HG02943 (cell line): ENCODE measurements around the gene CCSER1.
"Not testable (repeated sequence)": the region's sequence is repeated elsewhere in the genome, so short reads cannot be mapped to it uniquely, and the experiment has no call there.

Source experiments
- ATAC-seq: cut with Tn5 transposase; IDR thresholded peaks from one replicate; pipeline ENCODE4 v1.9.1; 2021; ENCODE audit warnings: mild to moderate bottlenecking, low read depth, moderate library complexity; ENCODE audit not compliant: unreplicated experiment

CCSER1 gene

GRCh38 chr4:90883519-90883918, 756.3 kb downstream of the CCSER1 start:
- no peak for ATAC-seq

GRCh38 chr4:90888571-90888970, 761.4 kb downstream of the CCSER1 start:
- ATAC-seq, result no peak

- ATAC-seq, result no peak
Measured at GRCh38 chr4:90889171-90889570, 762.0 kb downstream of the CCSER1 start.

- ATAC-seq, result not testable (repeated sequence)
Measured at GRCh38 chr4:90903413-90903812, 776.2 kb downstream of the CCSER1 start.

GRCh38 chr4:90904021-90904420, 776.8 kb downstream of the CCSER1 start:
- no peak for ATAC-seq

- ATAC-seq, result no peak
Measured at GRCh38 chr4:90906239-90906638, 779.0 kb downstream of the CCSER1 start.

- ATAC-seq, result not testable (repeated sequence)
Measured at GRCh38 chr4:90911724-90912434, 784.7 kb downstream of the CCSER1 start.

- no peak for ATAC-seq
Measured at GRCh38 chr4:90922174-90922573, 795.0 kb downstream of the CCSER1 start.

- ATAC-seq, result no peak
Measured at GRCh38 chr4:90926957-90927356, 799.8 kb downstream of the CCSER1 start.

GRCh38 chr4:90943311-90943710, 816.1 kb downstream of the CCSER1 start:
- no peak for ATAC-seq

GRCh38 chr4:90946945-90947344, 819.8 kb downstream of the CCSER1 start:
- ATAC-seq, result no peak

- ATAC-seq, result no peak
Measured at GRCh38 chr4:90950385-90950841, 823.2 kb downstream of the CCSER1 start.

GRCh38 chr4:90951037-90951436, 823.8 kb downstream of the CCSER1 start:
- no peak for ATAC-seq

GRCh38 chr4:90958256-90958895, 831.2 kb downstream of the CCSER1 start:
- no peak for ATAC-seq

- no peak for ATAC-seq
Measured at GRCh38 chr4:90960433-90960832, 833.2 kb downstream of the CCSER1 start.

- ATAC-seq, result no peak
Measured at GRCh38 chr4:90960840-90961239, 833.6 kb downstream of the CCSER1 start.

GRCh38 chr4:90970021-90970420, 842.8 kb downstream of the CCSER1 start:
- ATAC-seq, result no peak

GRCh38 chr4:90977726-90978125, 850.5 kb downstream of the CCSER1 start:
- no peak for ATAC-seq

- no peak for ATAC-seq
Measured at GRCh38 chr4:90979556-90979955, 852.4 kb downstream of the CCSER1 start.

- ATAC-seq, result no peak
Measured at GRCh38 chr4:90982813-90983212, 855.6 kb downstream of the CCSER1 start.

GRCh38 chr4:90990284-90990683, 863.1 kb downstream of the CCSER1 start:
- ATAC-seq, result no peak

- no peak for ATAC-seq
Measured at GRCh38 chr4:90992213-90992612, 865.0 kb downstream of the CCSER1 start.
